Stimulated activated CD8-positive, alpha-beta memory T cell treated with anti-CD3 and anti-CD28 coated beads, Interleukin-4, amount 100 ng/mL, for 24 hours (primary cell): ENCODE results near the gene PCCA.
"Not testable (repeated sequence)": the region's sequence is repeated elsewhere in the genome, so short reads cannot be mapped to it uniquely, and the experiment has no call there.

Experiments
- DNase-seq: peaks from one replicate; pipeline ENCODE4 v3.0.0-alpha.2; 2020; ENCODE audit warnings: low read depth

Gene PCCA

GRCh38 chr13:100306030-100306429, 217.1 kb downstream of the PCCA start:
- DNase-seq = no peak

DNA sequence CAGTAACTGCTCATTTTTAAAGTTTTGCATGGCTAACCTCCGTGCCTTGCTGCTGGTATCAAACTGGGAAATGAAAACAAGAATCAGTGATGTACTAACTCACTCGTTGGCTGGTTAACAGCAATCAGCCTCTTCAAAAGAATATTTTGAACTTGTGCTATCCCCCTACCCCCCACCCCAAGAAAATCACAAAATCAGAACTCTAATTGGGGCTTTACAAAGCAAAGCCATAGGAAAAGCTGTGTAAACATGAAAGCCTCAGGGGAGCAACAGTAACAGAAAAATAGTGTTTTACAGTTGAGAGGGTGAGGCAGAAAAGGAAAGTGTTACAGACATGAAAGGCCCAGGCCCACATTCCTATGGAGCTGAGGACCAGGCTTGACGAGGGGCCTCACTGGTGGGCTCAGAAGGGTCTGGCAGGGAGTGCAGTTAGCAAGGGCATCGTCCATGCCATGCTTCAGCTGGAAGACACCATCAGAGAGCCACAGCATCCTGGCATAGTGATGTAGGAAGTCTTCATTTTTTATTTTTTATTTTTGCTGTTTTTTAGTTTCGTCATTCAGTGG, 217.6 kb downstream of the PCCA start:
- DNase-seq = no peak

- DNase-seq = no peak
These were observed 225.4 kb downstream of the PCCA start for GRCh38 chr13:100314132-100314910.

DNA sequence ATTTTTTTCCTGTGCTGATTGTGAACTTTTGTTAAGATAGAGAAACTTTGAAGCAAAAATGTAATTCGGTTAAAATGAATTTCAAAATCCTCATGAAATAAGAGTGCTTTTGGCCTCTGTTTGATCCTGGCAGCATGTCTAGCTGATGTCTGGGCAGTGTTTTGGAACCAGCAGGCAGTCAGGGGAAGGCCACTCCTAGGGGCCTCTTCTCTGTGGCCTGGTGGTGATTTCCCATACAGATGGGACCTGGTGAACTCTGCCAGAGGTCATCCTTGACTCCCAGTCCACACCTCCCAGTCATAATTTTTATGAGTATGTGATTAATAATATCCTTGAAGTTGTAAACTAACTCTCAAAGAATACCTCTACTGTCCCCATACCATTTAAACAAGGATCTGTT, 226.6 kb downstream of the PCCA start:
- no peak for DNase-seq

DNA sequence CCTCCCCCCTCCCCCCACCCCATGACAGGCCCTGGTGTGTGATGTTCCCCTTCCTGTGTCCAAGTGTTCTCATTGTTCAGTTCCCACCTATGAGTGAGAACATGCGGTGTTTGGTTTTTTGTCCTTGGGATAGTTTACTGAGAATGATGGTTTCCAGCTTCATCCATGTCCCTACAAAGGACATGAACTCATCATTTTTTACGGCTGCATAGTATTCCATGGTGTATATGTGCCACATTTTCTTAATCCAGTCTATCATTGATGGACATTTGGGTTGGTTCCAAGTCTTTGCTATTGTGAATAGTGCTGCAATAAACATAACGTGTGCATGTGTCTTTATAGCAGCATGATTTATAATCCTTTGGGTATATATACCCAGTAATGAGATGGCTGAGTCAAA, 229.6 kb downstream of the PCCA start:
- not testable (repeated sequence) for DNase-seq

DNA sequence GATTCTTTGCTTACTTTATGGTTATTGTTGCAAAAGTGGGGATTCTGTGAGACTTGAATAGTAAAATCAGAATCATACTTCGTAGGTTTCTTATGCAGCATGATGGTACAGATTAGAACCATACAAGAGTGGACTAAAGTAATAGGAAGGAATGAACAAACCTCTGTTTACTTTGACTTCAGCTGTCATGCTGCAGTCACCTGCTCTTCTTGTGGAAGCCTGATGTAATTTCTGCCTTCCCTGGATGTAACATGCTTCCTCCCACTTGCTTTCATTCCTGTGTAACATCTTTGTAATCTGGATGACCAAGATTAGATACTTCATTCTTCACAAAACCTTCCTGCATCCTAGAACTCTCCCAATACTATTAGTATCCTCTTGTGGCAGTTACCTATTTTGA, 235.0 kb downstream of the PCCA start:
- no peak for DNase-seq

- no peak for DNase-seq
These were observed 241.8 kb downstream of the PCCA start for GRCh38 chr13:100330662-100331061.

GRCh38 chr13:100333141-100333540, 244.2 kb downstream of the PCCA start:
- DNase-seq = no peak

DNA sequence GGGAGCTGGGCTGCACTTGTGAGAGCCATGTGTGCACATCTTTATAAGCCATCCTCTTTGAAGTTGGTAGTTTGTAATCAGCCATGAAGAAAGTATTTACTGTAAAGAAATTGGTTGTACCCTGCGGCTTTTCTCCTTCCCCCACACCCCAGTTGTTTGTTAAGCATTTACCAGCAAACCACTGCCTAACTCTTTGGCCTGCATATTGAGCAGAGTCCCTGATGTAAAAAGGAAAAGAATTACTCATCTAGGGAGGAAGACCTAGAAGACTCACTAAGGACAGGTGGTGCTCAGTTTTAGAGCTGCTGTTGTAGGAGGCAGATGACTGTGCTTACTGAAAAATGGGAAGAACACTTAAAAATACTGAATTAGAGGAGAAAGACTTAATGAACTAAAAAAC, 245.3 kb downstream of the PCCA start:
- no peak for DNase-seq

GRCh38 chr13:100336795-100337516, 248.1 kb downstream of the PCCA start:
- DNase-seq = no peak

DNA sequence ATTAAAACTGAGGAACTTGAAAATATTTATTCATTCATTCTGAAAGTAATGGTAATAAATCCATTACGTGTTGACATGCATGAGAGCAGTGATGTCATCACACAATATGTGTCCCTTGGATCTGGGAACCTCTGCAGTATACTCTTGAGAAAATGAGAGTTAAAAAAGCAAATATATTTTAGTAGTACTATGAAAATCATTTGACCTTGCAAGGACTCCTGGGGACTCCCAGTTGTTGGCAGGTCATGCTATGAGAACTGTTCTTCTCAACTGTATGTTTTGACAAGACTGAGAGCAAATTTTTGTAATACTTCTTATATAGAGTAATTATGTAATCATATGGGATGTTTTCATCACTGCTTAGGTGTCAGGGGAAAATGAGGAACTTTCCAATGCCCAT, 249.4 kb downstream of the PCCA start:
- no peak for DNase-seq

DNA sequence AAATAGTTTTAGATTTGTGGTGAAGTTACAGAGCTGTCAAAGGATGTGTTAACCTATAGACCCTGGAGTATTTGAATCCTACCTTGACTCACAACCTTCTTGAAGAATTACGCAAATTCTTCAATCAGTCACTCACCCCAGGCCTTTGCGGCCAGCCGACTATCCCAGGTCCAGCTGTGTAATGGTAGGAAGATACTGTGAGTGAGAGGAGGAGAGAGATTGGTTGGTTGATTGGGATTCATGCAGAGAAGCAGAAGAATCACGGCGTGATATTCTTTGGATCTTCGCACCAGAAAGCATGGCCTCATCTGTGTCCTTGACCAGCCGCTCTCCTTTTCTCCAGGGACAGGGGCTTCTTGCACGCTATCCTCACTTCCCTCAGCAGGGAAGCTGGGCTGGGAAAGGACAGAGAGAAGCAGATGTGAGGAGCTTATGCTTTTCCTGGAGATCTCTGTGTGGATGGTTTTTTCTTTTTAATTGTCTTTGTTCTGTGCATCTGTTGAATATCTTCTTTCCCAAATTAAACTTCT, 250.6 kb downstream of the PCCA start:
- DNase-seq = no peak

DNA sequence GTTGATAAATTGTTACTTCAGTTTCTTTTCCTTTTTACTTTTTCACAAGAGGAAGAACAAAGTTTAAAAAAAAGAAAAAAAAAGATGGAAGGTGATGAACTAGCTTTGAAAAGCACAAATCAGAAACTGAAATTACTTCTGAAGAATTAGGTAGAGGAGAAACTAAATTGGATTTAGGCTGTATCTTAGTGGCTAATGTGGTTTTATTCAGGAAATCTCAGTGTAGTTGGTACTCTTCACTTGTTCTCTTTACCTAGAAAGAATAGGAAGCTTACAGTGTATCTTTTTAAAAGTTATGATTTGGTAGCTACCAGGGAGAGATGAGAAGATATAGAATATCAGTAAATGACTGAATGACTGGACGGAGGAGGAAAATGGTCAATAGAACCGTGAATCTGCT, 252.0 kb downstream of the PCCA start:
- no peak for DNase-seq

DNA sequence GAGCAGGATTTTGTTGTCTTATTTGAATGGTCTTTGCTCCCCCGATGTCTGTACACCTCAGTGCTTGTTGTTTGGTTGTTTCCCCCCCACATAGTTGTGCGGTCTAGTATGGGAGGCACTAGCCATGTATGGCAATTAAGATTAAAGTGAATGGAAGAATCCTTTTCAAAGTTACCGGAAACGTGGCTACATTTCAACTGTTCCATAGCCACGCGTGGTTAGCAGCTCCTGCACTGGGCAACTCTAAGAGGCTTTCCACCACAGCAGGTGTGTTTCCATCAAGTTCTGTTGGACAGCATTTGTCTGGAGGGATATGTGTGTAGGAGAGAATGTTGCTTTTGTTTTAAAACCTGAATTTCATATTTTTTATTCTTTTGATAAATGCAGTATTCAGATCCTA, 252.4 kb downstream of the PCCA start:
- no peak for DNase-seq

- DNase-seq = no peak
These were observed 255.7 kb downstream of the PCCA start for GRCh38 chr13:100344544-100344943.

DNA sequence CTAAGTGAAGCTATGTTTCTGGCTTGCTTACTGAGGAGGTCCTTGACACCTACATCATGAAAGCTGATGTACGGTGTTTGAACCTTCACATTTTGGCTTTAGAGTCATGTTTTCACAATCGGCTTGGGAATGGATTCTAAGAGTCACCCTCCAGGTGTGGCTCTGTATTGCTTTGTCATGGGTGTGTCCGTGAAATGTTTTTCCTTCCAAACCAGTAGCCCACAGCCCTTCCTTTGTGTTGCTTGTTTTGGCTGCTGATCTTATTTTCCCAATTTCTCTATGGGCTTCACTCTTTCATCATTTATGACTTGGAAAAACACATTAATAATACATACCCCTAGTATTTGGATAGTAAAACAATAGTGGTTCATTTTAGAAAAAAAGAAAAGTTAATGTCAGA, 259.1 kb downstream of the PCCA start:
- no peak for DNase-seq

- DNase-seq = no peak
These were observed 260.7 kb downstream of the PCCA start for GRCh38 chr13:100349594-100349993.

DNA sequence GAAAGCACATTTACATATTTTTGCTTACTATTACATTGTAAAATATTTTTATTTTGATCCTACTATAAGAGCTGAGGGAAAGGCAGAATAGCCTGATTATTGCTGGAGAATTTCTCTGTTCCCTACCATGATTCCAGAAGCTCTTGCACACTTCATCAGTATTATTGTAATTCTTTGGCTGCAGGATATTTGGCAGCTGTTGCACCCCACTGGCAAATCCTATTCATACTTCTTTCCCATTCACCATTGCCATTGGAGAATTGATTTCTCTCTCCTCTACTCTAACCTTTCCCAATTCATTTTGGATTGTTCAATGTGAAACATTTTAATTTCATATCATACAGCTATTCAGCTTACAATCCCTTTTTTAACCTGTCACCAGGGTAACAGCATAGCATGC, 261.7 kb downstream of the PCCA start:
- DNase-seq = no peak

GRCh38 chr13:100356426-100356825, 267.5 kb downstream of the PCCA start:
- DNase-seq = no peak

DNA sequence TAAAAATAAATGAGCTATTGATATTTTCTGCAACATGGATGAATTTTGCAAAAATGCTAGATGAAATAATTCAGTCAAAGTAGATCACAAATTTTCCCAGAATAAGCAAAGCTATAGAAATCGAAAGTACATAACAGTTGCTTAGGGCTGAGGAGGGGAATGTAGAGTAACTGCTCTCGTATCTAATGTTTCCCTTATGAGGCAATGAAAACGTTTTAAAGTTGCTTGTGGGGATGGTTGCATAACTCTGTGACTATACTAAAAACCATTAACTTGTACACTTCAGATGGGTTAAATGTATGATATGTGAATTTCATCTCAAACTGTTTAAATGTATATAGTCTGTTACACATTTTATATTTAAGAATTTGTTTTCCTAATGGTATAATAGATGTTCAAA, 268.0 kb downstream of the PCCA start:
- DNase-seq = no peak

DNA sequence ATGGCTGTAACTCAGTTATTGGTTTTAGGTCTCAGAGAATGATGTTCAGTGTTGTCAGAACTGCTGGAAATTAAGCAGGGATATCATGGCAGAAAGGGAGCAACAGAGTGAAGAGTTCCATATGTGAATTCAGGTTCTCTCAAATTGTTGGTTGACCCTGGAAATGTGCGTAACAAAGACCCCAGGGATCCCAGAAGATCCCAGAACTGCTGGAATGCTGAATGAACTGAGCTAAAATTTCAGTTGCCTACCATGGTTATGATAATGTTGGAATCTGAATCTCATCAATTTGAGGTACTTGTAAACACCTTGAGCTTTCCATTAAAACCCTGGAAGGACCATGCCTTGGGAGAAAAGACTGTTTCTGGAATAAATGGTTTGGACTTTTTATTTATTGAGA, 268.9 kb downstream of the PCCA start:
- DNase-seq = no peak

GRCh38 chr13:100361504-100361903, 272.6 kb downstream of the PCCA start:
- DNase-seq = no peak

GRCh38 chr13:100362371-100362770, 273.5 kb downstream of the PCCA start:
- no peak for DNase-seq
